Hepatocyte (in vitro differentiated cells): ENCODE data around the gene CALU. TPM values are rescaled to one million over a fixed set of nuclear protein-coding genes. Genes with fewer than 3 reads are reported as not detected.

Source experiments
- DNase-seq: peaks from one replicate; pipeline ENCODE4 v3.0.0-alpha.2; 2016; ENCODE audit warnings: low spot score
- H2AFZ ChIP-seq: fragments of 200-600 bp; sonication (generic); 2 replicates; pipeline ENCODE4 v1.6.0; 2016; ENCODE audit warnings: antibody characterized with exemption, mild to moderate bottlenecking
- H3K27ac ChIP-seq: fragments of 200-600 bp; sonication (generic); 2 replicates; pipeline ENCODE4 v1.5.1; 2016; ENCODE audit warnings: mild to moderate bottlenecking
- H3K27me3 ChIP-seq: fragments of 200-600 bp; sonication (generic); 2 replicates; pipeline ENCODE4 v1.6.1; 2016
- H3K36me3 ChIP-seq: fragments of 200-600 bp; sonication (generic); replicated peaks from 2 replicates; pipeline ENCODE4 v1.5.1; 2016; ENCODE audit warnings: low read depth; ENCODE audit not compliant: insufficient read depth
- H3K4me1 ChIP-seq: fragments of 200-600 bp; sonication (generic); 2 replicates; pipeline ENCODE4 v1.5.1; 2016; ENCODE audit warnings: mild to moderate bottlenecking, moderate library complexity; ENCODE audit not compliant: insufficient read depth
- H3K4me2 ChIP-seq: fragments of 200-600 bp; sonication (generic); 2 replicates; pipeline ENCODE4 v1.6.0; 2016
- H3K4me3 ChIP-seq: fragments of 200-600 bp; sonication (generic); 2 replicates; pipeline ENCODE4 v1.5.1; 2016; ENCODE audit warnings: mild to moderate bottlenecking
- H3K79me2 ChIP-seq: fragments of 200-600 bp; sonication (generic); 2 replicates; pipeline ENCODE4 v1.6.0; 2017; ENCODE audit warnings: mild to moderate bottlenecking
- H3K9me2 ChIP-seq: fragments of 200-600 bp; sonication (generic); replicated peaks from 2 replicates; pipeline ENCODE4 v1.6.0; 2017; ENCODE audit warnings: mild to moderate bottlenecking; ENCODE audit not compliant: insufficient read depth
- H3K9me3 ChIP-seq: fragments of 200-600 bp; sonication (generic); 2 replicates; pipeline ENCODE4 v1.5.1; 2016; ENCODE audit warnings: low read depth, mild to moderate bottlenecking
- H4K20me1 ChIP-seq: fragments of 200-600 bp; sonication (generic); 2 replicates; pipeline ENCODE4 v1.6.0; 2016; ENCODE audit warnings: mild to moderate bottlenecking; ENCODE audit not compliant: insufficient read depth, poor library complexity, severe bottlenecking
- EZH2 ChIP-seq: fragments of 200-600 bp; sonication (generic); IDR thresholded peaks from 2 replicates; pipeline ENCODE4 v1.6.1; 2016; ENCODE audit warnings: antibody characterized with exemption, mild to moderate bottlenecking, borderline replicate concordance
- EZH2phosphoT487 ChIP-seq: fragments of 200-600 bp; sonication (generic); IDR thresholded peaks from one replicate; pipeline ENCODE4 v1.6.1; 2018; ENCODE audit warnings: antibody characterized with exemption, mild to moderate bottlenecking, low read depth, moderate library complexity; ENCODE audit not compliant: unreplicated experiment, severe bottlenecking
- whole genome bisulfite sequencing: methylation state at CpG from one replicate; pipeline ENCODE4 v1.1.6; 2016; ENCODE audit warnings: low lambda C conversion rate; ENCODE audit errors: missing lambda C conversion rate; 5-methylcytosine and 5-hydroxymethylcytosine counted together
- polyA plus RNA-seq: library from polyadenylated mRNA; unstranded; fragments of >200 nt; fragmentation: Nextera tagmentation; extraction: Ambion mirVana; gene quantifications from 2 replicates; pipeline ENCODE4 v1.2.1, GENCODE V29; 2016
- total RNA-seq: library from RNA; depleted of rRNA; stranded (reverse); fragments of >200 nt; gene quantifications from 2 replicates; pipeline ENCODE4 v1.2.3, GENCODE V29; 2014
- TF ChIP-seq, protein P1 (sequence below): fragments of 200-600 bp; sonication (generic); IDR thresholded peaks from 2 replicates; pipeline ENCODE4 v1.5.1; 2016; ENCODE audit warnings: antibody characterized with exemption, mild to moderate bottlenecking; ENCODE audit not compliant: poor library complexity

CALU gene
- total and polyA plus RNA-seq, 2 experiments from 2014 or later: 248 to 291 TPM

GRCh38 chr7:128693373-128694015, 45.7 kb upstream of the CALU start:
- 94% methylated on average over 19 of the region's 19 CpGs for WGBS
- DNase-seq: no peak
- Histone ChIP-seq H2AFZ (no peak overlapping the region), H3K9me2 (no peaks in the 10 kb centered on the region), H3K27ac (no peak overlapping the region), H3K27me3 (peaks cover 25% of the 10 kb centered on the region), H3K9me3 (no peaks in the 10 kb centered on the region), H3K79me2 (no peaks in the 10 kb centered on the region), H3K4me3 (no peak overlapping the region), H3K4me1 (no peaks in the 10 kb centered on the region), H4K20me1 (no peaks in the 10 kb centered on the region), H3K4me2 (no peak overlapping the region), H3K36me3 (no peaks in the 10 kb centered on the region)
- no peak for TF ChIP-seq EZH2
- no peak for TF ChIP-seq EZH2phosphoT487
- TF ChIP-seq, protein P1, sequence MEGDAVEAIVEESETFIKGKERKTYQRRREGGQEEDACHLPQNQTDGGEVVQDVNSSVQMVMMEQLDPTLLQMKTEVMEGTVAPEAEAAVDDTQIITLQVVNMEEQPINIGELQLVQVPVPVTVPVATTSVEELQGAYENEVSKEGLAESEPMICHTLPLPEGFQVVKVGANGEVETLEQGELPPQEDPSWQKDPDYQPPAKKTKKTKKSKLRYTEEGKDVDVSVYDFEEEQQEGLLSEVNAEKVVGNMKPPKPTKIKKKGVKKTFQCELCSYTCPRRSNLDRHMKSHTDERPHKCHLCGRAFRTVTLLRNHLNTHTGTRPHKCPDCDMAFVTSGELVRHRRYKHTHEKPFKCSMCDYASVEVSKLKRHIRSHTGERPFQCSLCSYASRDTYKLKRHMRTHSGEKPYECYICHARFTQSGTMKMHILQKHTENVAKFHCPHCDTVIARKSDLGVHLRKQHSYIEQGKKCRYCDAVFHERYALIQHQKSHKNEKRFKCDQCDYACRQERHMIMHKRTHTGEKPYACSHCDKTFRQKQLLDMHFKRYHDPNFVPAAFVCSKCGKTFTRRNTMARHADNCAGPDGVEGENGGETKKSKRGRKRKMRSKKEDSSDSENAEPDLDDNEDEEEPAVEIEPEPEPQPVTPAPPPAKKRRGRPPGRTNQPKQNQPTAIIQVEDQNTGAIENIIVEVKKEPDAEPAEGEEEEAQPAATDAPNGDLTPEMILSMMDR: no peak

DNA sequence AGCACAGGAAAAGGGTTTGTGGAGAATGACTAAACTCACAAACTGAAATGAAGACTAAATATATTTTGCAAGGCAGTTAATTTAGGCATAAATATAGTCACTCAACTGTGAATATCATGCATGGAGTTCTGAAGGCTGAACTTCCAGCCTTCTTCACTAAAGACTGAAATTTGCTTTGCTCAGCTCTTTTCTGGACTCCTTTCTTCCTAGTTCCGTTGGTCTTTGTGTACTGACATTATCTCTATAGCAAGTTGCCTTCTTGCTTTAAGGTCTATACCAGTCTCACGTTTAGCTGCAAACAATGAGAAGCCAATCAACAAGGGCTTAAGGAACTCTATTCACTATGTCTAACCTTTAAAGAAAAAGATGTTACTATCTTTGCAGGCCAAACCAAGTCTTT, 44.4 kb upstream of the CALU start:
- H3K9me3 ChIP-seq: no peaks in the 10 kb centered on the region
- no peaks in the 10 kb centered on the region for H3K4me1 ChIP-seq
- TF ChIP-seq, protein P1: no peak
- TF ChIP-seq EZH2phosphoT487 (no peak), EZH2 (no peak)
- H3K27ac ChIP-seq: no peak overlapping the region
- H2AFZ ChIP-seq: no peak overlapping the region
- no peak overlapping the region for H3K4me2 ChIP-seq
- 32% methylated on average over 2 of the region's 2 CpGs for WGBS
- H3K4me3 ChIP-seq: no peak overlapping the region
- H3K79me2 ChIP-seq: no peaks in the 10 kb centered on the region
- no peaks in the 10 kb centered on the region for H3K36me3 ChIP-seq
- no peak for DNase-seq
- no peaks in the 10 kb centered on the region for H3K9me2 ChIP-seq
- H4K20me1 ChIP-seq: no peaks in the 10 kb centered on the region
- peaks cover 36% of the 10 kb centered on the region for H3K27me3 ChIP-seq

DNA sequence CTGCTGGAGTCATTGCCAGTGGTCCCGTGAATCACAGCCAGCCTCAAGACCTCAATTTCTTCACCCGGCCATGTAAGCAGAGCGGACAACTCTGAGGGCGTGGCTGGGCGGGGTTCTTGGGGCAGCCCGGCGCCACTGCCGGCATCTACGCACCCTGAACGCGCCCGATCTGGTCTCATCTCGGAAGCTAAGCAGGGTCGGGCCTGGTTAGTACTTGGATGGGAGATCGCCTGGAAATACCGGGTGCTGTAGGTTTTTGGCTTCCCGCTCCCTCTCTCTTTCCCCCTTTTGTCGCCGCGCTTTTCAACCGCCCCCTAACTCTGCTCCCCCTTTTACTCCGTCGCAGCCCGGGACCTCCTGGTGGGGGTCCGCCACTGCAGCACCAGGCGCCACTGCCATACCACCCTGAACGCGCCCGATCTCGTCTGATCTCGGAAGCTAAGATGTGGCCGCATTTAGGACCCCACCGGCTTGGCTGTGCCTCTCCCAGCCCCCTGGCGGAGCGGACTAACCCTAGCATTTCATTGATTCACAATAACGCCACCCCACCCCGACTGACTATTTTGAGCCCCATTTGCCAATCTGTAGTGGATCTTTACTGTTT, 41.8 kb upstream of the CALU start:
- Histone ChIP-seq H2AFZ (peak overlapping the region; percentile 37), H3K27me3 (peaks cover 38% of the 10 kb centered on the region), H3K9me3 (no peaks in the 10 kb centered on the region), H3K4me3 (peak overlapping the region; percentile 42), H3K4me2 (peak overlapping the region; percentile 93), H3K36me3 (no peaks in the 10 kb centered on the region), H4K20me1 (no peaks in the 10 kb centered on the region), H3K79me2 (no peaks in the 10 kb centered on the region), H3K27ac (no peak overlapping the region), H3K9me2 (no peaks in the 10 kb centered on the region), H3K4me1 (no peaks in the 10 kb centered on the region)
- TF ChIP-seq EZH2 (peak; percentile 87), EZH2phosphoT487 (no peak)
- TF ChIP-seq, protein P1: peak; percentile 26
- DNase-seq: peak; percentile 68
- WGBS: 3% methylated on average over 37 of the region's 37 CpGs
